Frontal cortex (tissue), 4 donors: ENCODE measurements around the gene AP2S1. TPM values are rescaled to one million over a fixed set of nuclear protein-coding genes. Genes with fewer than 3 reads are reported as not detected.
"Not testable (repeated sequence)": the region's sequence is repeated elsewhere in the genome, so short reads cannot be mapped to it uniquely, and the experiment has no call there.

Source experiments
- DNase-seq, 2 donors: peaks; one replicate each; pipeline ENCODE4 v3.0.0; 2012; ENCODE audit warnings: low spot score in 2 of 2
- FAIRE-seq: peaks from 2 replicates; lab custom pipeline; 2012; peaks lifted over from hg19 to GRCh38; lab: Jason Lieb, UNC
- small RNA-seq: library from RNA; depleted of rRNA; stranded (forward); fragments of <200 nt; gene quantifications from one replicate; pipeline ENCODE3, GENCODE V24; 2014
- total RNA-seq: library from RNA; depleted of rRNA; stranded (reverse); fragments of >200 nt; gene quantifications from one replicate; pipeline ENCODE4 v1.2.3, GENCODE V29; 2014
- donor health status: control.
- donor health status: control.
- donor health status: control.

The AP2S1 gene
- total RNA-seq, 1 donor from 2014 or later, result 64.8 TPM

DNA sequence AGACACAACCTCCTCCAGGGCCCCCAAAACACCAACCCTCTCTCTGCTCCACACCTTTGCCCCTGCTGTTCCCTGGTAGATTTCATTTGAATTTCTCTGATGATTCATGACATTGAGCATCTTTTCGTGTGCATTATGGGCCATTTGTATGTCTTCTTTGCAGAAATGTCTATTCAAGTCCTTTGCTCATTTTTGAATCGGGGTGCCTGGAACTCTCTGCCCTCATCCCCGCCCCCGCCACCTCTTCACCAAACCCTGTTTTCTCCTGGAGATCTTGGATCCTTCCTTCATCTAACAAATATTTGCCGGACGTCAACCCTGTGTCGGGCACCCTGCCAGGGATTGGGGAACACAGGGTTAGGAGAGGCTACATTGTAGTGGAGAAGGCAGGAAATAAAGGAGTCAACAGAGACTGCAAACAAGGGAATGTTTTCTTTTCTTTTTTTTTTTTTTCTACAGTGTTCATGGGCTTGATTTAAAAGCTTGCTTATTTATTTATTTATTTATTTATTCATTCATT, 36.7 kb downstream of the AP2S1 start:
- DNase-seq (no peak), FAIRE-seq (no peak)

DNA sequence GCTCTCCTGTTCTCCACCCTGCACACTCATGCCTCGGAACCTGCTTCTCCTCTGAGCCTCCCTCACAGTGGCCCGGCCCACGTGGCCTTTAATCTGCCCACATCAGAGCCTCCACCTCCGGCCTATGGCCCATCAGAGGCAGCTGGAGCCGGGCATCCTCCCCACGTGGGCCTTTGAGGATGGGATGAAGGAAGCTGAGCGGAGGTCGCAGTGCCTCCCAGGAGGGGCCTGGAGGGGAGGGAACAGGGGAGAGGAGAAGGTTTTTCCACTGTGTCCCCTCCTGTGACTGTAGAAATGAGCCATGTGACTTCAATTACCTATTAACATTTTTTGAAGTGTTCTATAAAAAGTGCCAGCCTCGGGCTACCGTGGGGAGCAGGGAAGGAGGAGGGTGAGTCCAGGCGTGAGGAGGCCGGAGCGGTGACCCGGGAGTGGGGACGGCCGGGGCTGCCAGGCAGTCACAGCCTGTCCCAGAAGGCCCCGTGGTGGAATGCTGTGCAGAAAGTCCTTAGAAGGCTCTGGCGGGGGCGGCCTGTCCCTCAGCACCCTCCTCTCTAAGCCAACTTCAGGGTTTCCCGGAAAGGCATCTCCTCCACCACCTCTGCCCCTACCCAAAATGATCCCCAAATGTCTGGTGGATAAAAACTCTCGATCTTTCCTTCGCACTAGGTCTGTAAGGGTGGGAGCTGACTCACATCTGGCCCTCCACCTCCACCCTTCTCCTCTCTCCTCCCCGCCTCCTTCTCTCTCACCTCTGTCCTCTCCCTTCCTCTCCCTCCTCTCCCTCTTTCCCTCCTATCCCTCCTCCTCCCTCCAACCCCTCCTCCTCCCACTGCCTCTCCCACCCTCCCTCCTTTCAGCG, 37.4 kb downstream of the AP2S1 start:
- FAIRE-seq (no peak), DNase-seq (no peak)

DNA sequence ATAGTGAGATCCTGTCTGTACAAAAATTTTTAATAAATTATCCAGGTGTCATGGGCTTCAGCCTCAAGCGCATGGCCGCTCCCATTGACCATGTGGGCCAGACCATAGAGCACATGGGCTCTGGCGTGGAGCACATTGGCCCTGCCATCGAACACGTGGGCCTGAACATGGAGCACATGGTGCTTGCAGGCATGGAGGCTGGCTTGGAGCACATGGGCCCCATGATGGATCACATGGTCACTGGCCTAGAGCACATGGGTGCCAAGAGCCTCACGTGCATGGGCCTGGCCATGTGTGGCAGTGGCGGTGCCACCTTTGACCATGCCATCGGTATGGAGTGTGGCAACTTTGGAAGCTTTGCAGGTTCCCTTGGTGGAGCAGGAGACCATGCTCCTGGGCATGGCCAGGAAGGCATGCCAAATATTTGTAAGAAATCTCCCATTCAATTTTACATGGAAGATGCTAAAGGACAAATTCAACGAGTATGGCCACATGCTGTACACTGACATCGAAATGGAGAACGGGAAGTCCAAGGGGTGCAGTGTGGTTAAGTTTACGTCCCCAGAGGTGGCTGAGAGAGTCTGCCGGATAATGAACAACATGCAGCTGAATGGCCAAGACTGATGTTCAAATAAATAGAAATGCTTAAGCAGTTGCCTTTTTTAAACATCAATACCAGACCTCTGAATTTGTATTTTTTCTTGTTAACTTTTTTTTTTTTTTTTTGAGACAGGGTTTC, 40.9 kb downstream of the AP2S1 start:
- FAIRE-seq (no peak), DNase-seq (no peak)

DNA sequence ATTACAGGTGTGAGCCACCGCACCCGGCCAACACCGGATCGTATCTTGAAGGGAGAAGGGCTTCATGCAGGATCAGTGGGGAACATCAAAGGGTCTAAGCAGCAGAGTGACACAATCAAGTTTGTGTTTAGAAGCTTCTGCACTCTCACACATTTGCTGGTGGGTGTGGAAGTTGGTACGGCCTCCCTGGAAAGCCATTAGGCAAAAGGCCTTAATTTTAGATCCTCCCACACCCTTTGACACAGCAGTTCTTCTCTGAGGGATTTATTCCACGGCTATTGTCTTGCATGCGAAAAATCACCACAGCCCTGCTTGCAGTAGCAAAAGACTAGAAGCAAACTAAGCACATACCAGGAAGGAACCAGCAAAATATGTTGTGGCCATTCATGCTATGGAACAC, 44.0 kb downstream of the AP2S1 start:
- no peak for FAIRE-seq
- DNase-seq, result no peak

GRCh38 chr19:46804432-46804831, 46.2 kb downstream of the AP2S1 start:
- not testable (repeated sequence) for FAIRE-seq, DNase-seq

DNA sequence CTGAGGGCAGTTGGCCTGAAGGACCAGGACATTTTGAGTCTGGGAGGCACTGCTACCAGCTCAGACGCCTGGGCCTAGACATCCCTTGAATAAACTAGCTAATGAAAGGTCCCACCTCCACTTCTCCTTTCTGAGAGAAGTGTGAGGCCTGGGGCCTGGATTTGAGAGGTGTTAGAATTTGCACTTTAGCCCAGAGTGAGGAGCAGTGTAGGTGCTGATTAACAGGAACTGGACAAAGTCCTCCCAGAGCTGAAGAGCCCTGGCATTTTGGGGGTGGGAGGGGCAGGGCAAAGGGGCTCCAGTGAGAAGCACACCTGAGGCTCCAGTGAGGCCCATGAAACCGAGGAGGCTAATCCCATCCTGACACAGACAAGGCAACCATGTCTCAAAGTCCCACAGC, 47.1 kb downstream of the AP2S1 start:
- FAIRE-seq (no peak), DNase-seq (no peak)

GRCh38 chr19:46802152-46802551, 48.5 kb downstream of the AP2S1 start:
- DNase-seq (no peak), FAIRE-seq (no peak)

GRCh38 chr19:46798713-46799112, 51.9 kb downstream of the AP2S1 start:
- FAIRE-seq (no peak), DNase-seq (no peak)

DNA sequence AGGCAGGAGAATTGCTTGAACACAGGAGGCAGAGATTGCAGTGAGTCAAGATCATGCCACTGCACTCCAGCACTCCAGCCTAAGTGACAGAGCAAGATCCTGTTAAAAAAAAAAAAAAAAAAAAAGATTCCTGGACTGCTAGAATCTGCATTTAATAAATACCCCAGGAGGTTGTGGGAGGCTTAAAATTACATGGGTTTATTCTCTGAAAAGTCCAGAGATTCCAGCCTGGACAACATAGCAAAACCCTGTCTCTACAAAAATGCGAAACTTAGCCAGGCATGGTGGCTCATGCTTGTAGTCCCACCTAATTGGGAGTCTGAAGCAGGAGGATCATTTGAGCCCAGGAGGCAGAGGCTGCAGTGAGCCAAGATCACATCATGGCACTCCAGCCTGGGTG, 52.8 kb downstream of the AP2S1 start:
- FAIRE-seq, result no peak

DNA sequence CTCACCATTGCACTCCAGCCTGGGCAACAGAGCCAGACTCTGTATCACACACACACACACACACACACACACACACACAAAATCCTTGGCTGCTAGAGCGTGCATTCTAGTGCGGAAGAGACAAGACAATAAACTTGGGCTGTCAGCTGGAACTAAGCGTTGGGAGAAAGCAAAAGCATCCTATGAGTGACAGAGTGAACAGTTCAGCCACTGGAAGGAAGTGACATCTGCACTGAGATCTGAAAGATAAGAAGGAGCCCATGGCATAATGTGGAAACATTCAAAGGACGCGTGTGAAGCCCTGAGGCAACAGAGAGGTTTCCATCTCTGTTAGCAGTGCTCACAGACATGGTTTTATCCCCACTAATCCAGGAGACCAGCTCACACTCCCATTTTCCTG, 58.7 kb downstream of the AP2S1 start:
- DNase-seq, result no peak
- FAIRE-seq, result no peak

More for the DNA sequence above, 52.8 kb downstream of the AP2S1 start:
- DNase-seq, result no peak

GRCh38 chr19:46789371-46789770, 61.3 kb downstream of the AP2S1 start:
- DNase-seq, result no peak

GRCh38 chr19:46788968-46789338, 61.7 kb downstream of the AP2S1 start:
- no peak for DNase-seq
- no peak for FAIRE-seq

More at GRCh38 chr19:46789371-46789770, 61.3 kb downstream of the AP2S1 start:
- FAIRE-seq, result no peak

- FAIRE-seq (no peak), DNase-seq (peak; percentile 74 to 87)
Measured at GRCh38 chr19:46788262-46788967, 62.2 kb downstream of the AP2S1 start, which contains the start of gene SLC1A5. SLC1A5 (minus strand) TSS chr19:46788594; CDS start chr19:46787965, 629 bp downstream.

Small RNA genes lying within 50 kb of the gene (small RNA-seq; reads per million reads assigned to genes)
- gene AC008622.3, result not detected
- gene HNRNPMP2, result not detected

Other genes with a start within 250 kb of the AP2S1 start
- 211 TPM for gene CALM3, start 249.5 kb downstream of the AP2S1 start, total RNA-seq
- not detected for gene PTGIR, start 225.8 kb downstream of the AP2S1 start, total RNA-seq
- gene GNG8, start 214.6 kb downstream of the AP2S1 start, total RNA-seq, result not detected
- gene DACT3, start 189.7 kb downstream of the AP2S1 start, total RNA-seq, result 17.5 TPM
- 5.3 TPM for gene PRKD2, start 133.7 kb downstream of the AP2S1 start, total RNA-seq
- gene FKRP, start 104.8 kb downstream of the AP2S1 start, total RNA-seq, result 12.6 TPM
- gene STRN4, start 104.4 kb downstream of the AP2S1 start, total RNA-seq, result 86.4 TPM
- gene SLC1A5, start 62.3 kb downstream of the AP2S1 start, total RNA-seq, result 3.3 TPM
- gene ARHGAP35, start 10.2 kb upstream of the AP2S1 start, total RNA-seq, result 73.4 TPM
- 2.9 TPM for gene NPAS1, start 169.0 kb upstream of the AP2S1 start, total RNA-seq
- gene TMEM160, start 197.8 kb upstream of the AP2S1 start, total RNA-seq, result 26.1 TPM